KMS-11 (cell line): ENCODE data around the gene SELENOO.

Experiments
- H2AFZ ChIP-seq: fragments of 200-600 bp; sonication (generic); 2 replicates; pipeline ENCODE4 v1.6.1; 2016; ENCODE audit warnings: antibody characterized with exemption, mixed run types, low read depth
- H3K27ac ChIP-seq: fragments of 200-600 bp; sonication (generic); 2 replicates; pipeline ENCODE4 v1.6.1; 2016; ENCODE audit warnings: mild to moderate bottlenecking, mixed run types
- H3K27me3 ChIP-seq: fragments of 200-600 bp; sonication (generic); 2 replicates; pipeline ENCODE4 v1.6.1; 2017; ENCODE audit warnings: mild to moderate bottlenecking, low read depth, mixed run types, moderate library complexity; ENCODE audit not compliant: insufficient read depth
- H3K36me3 ChIP-seq: fragments of 200-600 bp; sonication (generic); 2 replicates; pipeline ENCODE4 v1.6.1; 2017; ENCODE audit warnings: mild to moderate bottlenecking, mixed run types; ENCODE audit not compliant: insufficient read depth
- H3K4me1 ChIP-seq: fragments of 200-600 bp; sonication (generic); 2 replicates; pipeline ENCODE4 v1.6.1; 2016; ENCODE audit warnings: mild to moderate bottlenecking, low read depth, mixed run types; ENCODE audit not compliant: poor library complexity, severe bottlenecking
- H3K4me2 ChIP-seq: fragments of 200-600 bp; sonication (generic); 2 replicates; pipeline ENCODE4 v1.7.0; 2016; ENCODE audit warnings: mild to moderate bottlenecking, mixed run types
- H3K4me3 ChIP-seq: fragments of 200-600 bp; sonication (generic); IDR thresholded peaks from 2 replicates; pipeline ENCODE4 v1.6.1; 2017; ENCODE audit warnings: low read depth, low read length, mixed read lengths; ENCODE audit not compliant: insufficient read depth
- H3K79me2 ChIP-seq: fragments of 200-600 bp; sonication (generic); 2 replicates; pipeline ENCODE4 v1.6.1; 2016; ENCODE audit warnings: low read depth, mixed run types; ENCODE audit not compliant: insufficient read depth
- H3K9ac ChIP-seq: fragments of 200-600 bp; sonication (generic); 2 replicates; pipeline ENCODE4 v1.6.1; 2016; ENCODE audit warnings: mild to moderate bottlenecking, mixed run types
- H4K20me1 ChIP-seq: fragments of 200-600 bp; sonication (generic); 2 replicates; pipeline ENCODE4 v1.6.1; 2016; ENCODE audit warnings: mild to moderate bottlenecking, mixed run types; ENCODE audit not compliant: insufficient read depth
- TF ChIP-seq, protein P1 (sequence below): fragments of 200-600 bp; sonication (generic); conservative IDR thresholded peaks from 2 replicates; pipeline ENCODE4 v1.6.1; 2017; ENCODE audit warnings: low read depth, mild to moderate bottlenecking, antibody characterized with exemption, low read length, moderate library complexity, mixed read lengths

SELENOO gene

DNA sequence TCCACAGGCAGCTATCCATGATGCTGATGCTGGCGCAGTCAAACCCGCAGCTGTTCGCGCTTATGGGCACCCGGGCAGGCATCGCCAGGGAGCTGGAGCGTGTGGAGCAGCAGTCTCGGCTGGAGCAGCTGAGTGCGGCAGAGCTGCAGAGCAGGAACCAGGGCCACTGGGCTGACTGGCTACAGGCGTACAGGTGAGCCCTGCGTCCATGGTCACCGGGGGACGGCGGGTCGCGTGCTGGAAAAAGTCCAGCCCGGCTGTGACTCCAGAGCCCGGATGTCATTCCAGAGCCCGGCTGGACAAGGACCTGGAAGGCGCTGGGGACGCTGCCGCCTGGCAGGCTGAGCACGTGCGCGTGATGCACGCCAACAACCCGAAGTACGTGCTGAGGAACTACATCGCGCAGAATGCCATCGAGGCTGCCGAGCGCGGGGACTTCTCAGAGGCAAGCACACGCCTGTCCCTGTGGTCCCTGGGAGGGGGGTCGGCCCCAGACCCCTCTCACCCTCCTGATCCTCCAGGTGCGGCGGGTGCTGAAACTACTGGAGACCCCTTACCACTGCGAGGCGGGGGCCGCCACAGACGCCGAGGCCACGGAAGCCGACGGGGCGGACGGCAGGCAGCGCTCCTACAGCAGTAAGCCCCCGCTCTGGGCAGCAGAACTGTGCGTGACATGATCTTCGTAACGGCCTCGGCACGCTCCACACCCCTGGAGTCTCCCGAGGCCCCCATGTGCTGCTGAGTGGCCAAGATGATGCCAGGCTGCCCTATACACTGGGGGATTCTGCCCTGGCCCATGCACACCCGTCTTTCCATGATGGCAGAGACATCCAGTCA is 16.1 kb downstream of the SELENOO start:
- Histone ChIP-seq H4K20me1 (no peaks in the 10 kb centered on the region), H3K27ac (no peak overlapping the region), H3K79me2 (no peaks in the 10 kb centered on the region), H3K4me2 (no peak overlapping the region), H3K4me3 (no peak overlapping the region), H3K4me1 (no peaks in the 10 kb centered on the region), H3K9ac (no peak overlapping the region), H2AFZ (no peak overlapping the region), H3K36me3 (no peaks in the 10 kb centered on the region), H3K27me3 (no peaks in the 10 kb centered on the region)
- TF ChIP-seq, protein P1, sequence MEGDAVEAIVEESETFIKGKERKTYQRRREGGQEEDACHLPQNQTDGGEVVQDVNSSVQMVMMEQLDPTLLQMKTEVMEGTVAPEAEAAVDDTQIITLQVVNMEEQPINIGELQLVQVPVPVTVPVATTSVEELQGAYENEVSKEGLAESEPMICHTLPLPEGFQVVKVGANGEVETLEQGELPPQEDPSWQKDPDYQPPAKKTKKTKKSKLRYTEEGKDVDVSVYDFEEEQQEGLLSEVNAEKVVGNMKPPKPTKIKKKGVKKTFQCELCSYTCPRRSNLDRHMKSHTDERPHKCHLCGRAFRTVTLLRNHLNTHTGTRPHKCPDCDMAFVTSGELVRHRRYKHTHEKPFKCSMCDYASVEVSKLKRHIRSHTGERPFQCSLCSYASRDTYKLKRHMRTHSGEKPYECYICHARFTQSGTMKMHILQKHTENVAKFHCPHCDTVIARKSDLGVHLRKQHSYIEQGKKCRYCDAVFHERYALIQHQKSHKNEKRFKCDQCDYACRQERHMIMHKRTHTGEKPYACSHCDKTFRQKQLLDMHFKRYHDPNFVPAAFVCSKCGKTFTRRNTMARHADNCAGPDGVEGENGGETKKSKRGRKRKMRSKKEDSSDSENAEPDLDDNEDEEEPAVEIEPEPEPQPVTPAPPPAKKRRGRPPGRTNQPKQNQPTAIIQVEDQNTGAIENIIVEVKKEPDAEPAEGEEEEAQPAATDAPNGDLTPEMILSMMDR = no peak

DNA sequence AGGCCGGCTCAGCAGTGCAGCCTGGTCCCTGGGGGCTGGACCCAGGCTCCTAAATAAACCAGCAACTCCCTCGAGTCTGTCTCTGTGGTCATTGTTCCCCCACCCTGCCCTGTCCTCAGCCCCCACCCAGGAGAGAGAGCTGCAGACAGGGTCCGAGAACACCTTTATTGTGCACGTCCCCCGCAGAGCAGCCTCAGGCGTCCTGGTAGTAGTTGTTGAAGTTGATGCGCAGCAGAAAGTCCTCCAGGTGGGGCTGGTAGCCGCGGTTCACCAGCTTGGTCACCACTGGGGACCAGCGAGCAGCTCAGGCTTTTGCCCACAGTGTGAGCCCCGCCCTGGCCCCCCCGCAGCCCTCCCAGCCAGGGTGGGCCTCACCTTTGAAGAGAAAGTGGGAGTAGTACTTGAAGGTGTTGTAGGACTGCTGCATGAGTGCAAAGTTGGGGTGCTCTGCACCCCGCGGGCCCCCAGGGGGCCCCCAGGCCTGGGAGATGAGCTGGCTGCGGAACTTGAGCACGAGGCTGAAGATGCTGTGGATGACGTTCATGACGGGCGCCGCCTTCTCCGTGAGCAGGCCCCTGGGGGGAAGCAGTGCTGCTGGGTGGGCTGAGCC is 16.8 kb downstream of the SELENOO start:
- Histone ChIP-seq H3K36me3 (no peaks in the 10 kb centered on the region), H3K4me2 (no peak overlapping the region), H2AFZ (no peak overlapping the region), H3K4me3 (no peak overlapping the region), H4K20me1 (no peaks in the 10 kb centered on the region), H3K9ac (no peak overlapping the region), H3K4me1 (no peaks in the 10 kb centered on the region), H3K79me2 (no peaks in the 10 kb centered on the region), H3K27me3 (no peaks in the 10 kb centered on the region), H3K27ac (no peak overlapping the region)
- TF ChIP-seq, protein P1 = no peak

DNA sequence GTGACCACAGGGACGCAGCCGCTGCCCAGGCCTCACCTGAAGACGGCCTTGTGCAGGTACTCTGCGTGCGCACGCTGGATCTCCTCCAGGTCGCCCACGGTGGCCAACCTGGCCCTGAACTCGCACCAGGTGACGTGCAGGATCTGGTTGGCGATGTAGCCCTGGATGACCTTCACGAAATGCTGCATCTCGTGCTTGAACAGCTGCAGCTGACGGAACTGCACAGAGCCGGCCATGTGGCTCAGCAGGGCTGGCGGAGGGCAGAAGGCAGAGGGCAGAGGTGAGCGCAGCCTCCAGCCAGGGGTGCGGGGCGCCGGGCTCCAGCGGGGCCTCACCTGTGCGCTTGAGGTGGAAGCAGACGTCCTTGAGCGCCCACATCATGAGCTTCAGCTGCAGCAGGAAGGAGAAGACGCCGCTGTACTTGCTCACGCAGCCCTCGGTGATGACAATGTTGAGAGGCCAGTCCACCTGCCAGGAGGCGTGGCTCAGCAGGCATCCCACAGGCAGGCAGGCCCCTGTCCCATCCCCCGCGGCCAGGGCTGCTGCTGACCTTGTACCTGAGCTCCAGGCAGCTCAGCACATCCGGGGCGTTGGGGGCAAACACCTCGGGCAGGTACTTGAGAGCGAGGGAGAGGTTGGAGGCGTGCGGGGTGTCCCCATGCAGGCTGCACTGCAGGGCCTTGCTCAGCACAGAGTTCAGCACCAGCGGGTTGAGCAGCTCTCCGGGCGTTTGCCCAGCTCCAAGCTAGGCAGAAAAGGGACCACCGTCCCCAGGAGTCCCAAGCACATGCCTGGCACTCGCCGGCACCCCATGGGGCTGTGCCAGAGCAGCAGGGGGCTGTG is 17.6 kb downstream of the SELENOO start:
- Histone ChIP-seq H2AFZ (no peak overlapping the region), H4K20me1 (no peaks in the 10 kb centered on the region), H3K4me2 (no peak overlapping the region), H3K27me3 (no peaks in the 10 kb centered on the region), H3K79me2 (no peaks in the 10 kb centered on the region), H3K4me3 (no peak overlapping the region), H3K27ac (no peak overlapping the region), H3K36me3 (no peaks in the 10 kb centered on the region), H3K9ac (no peak overlapping the region), H3K4me1 (no peaks in the 10 kb centered on the region)
- TF ChIP-seq, protein P1 = no peak

DNA sequence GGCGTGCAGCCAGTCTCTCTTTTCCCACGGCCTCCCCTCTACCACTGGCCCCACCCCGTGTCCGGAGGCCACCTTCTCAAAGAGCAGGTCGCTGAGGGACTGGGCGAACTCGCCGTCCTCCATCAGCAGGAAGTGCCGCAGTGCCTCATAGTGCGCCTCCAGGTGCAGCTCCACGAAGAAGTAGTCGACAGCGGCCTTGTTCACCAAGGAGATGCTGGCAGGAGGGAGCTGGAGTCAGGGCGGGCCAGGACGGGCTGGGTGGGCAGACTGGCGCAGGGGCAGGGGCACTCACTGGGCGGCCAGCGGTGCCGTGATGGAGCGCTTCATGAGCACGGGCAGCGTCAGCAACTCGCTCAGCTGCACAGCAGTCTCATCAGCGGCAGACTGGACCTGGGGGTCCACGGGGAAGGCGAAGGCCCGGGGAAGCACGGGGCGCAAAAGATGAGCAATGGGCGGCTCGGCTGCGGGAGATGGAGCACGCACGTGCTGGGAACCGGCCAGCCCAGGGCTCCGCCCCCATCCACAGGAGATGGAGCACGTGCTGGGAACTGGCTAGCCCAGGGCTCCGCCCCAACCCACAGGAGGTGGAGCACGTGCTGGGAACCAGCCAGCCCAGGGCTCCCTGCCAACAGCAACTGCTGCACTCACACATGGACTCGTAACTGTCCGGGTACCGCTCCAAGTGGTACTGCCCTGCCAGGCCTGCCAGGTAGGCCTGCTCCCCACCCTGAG is 18.4 kb downstream of the SELENOO start:
- H3K27ac ChIP-seq = no peak overlapping the region
- no peaks in the 10 kb centered on the region for H3K36me3 ChIP-seq
- TF ChIP-seq, protein P1 = no peak
- no peaks in the 10 kb centered on the region for H3K27me3 ChIP-seq
- H3K79me2 ChIP-seq = no peaks in the 10 kb centered on the region
- H3K4me3 ChIP-seq = no peak overlapping the region
- H4K20me1 ChIP-seq = no peaks in the 10 kb centered on the region
- no peaks in the 10 kb centered on the region for H3K4me1 ChIP-seq
- no peak overlapping the region for H2AFZ ChIP-seq
- no peak overlapping the region for H3K9ac ChIP-seq
- H3K4me2 ChIP-seq = no peak overlapping the region
